ENCODE results near the gene ANO9. TPM values are rescaled to one million over a fixed set of nuclear protein-coding genes. Genes with fewer than 3 reads are reported as not detected.

ANO9 gene
- total RNA-seq, 1 donor = not detected

- Histone ChIP-seq H3K27me3 (ENCODE audit: insufficient read depth, low read length) (peaks cover 23% of the 10 kb centered on the region), H3K9me3 (ENCODE audit: low read depth, low read length) (no peaks in the 10 kb centered on the region), H3K4me3 (ENCODE audit: insufficient read depth, low read length) (no peak overlapping the region), H2AFZ (ENCODE audit: low read length) (peak overlapping the region; percentile 59), H3K27ac (ENCODE audit: low read depth, low read length) (no peak overlapping the region), H3K36me3 (ENCODE audit: insufficient read depth, low read length) (no peaks in the 10 kb centered on the region), H4K20me1 (ENCODE audit: insufficient read depth, low read length) (no peaks in the 10 kb centered on the region), H3K4me2 (ENCODE audit: insufficient read depth, low read length) (peak overlapping the region; percentile 23), H3K79me2 (ENCODE audit: insufficient read depth, low read length) (peaks cover 4% of the 10 kb centered on the region), H3K4me1 (ENCODE audit: insufficient read depth, low read length) (peaks cover 17% of the 10 kb centered on the region)
- peak; percentile 90 for DNase-seq (ENCODE audit: insufficient read length, low spot score, missing footprints)
- TF ChIP-seq, protein P1, sequence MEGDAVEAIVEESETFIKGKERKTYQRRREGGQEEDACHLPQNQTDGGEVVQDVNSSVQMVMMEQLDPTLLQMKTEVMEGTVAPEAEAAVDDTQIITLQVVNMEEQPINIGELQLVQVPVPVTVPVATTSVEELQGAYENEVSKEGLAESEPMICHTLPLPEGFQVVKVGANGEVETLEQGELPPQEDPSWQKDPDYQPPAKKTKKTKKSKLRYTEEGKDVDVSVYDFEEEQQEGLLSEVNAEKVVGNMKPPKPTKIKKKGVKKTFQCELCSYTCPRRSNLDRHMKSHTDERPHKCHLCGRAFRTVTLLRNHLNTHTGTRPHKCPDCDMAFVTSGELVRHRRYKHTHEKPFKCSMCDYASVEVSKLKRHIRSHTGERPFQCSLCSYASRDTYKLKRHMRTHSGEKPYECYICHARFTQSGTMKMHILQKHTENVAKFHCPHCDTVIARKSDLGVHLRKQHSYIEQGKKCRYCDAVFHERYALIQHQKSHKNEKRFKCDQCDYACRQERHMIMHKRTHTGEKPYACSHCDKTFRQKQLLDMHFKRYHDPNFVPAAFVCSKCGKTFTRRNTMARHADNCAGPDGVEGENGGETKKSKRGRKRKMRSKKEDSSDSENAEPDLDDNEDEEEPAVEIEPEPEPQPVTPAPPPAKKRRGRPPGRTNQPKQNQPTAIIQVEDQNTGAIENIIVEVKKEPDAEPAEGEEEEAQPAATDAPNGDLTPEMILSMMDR (IDR thresholded peaks at IDR 0.05; ENCODE audit: extremely low read depth, low read depth, low read length) = no peak
Observed at GRCh38 chr11:444396-445144, 2.8 kb upstream of the ANO9 start.

- no peak overlapping the region for H3K4me2 ChIP-seq (ENCODE audit: insufficient read depth, low read length)
- H3K36me3 ChIP-seq (ENCODE audit: insufficient read depth, low read length) = no peaks in the 10 kb centered on the region
- DNase-seq (ENCODE audit: insufficient read length, low spot score, missing footprints) = peak; percentile 92
- H3K79me2 ChIP-seq (ENCODE audit: insufficient read depth, low read length) = no peaks in the 10 kb centered on the region
- no peak overlapping the region for H3K4me3 ChIP-seq (ENCODE audit: insufficient read depth, low read length)
- H3K27ac ChIP-seq (ENCODE audit: low read depth, low read length) = no peak overlapping the region
- no peaks in the 10 kb centered on the region for H3K9me3 ChIP-seq (ENCODE audit: low read depth, low read length)
- peaks cover 23% of the 10 kb centered on the region for H3K27me3 ChIP-seq (ENCODE audit: insufficient read depth, low read length)
- H3K4me1 ChIP-seq (ENCODE audit: insufficient read depth, low read length) = peaks cover 8% of the 10 kb centered on the region
- TF ChIP-seq, protein P1 (IDR thresholded peaks at IDR 0.05; ENCODE audit: extremely low read depth, low read depth, low read length) = no peak
- no peak overlapping the region for H2AFZ ChIP-seq (ENCODE audit: low read length)
- no peaks in the 10 kb centered on the region for H4K20me1 ChIP-seq (ENCODE audit: insufficient read depth, low read length)
Observed at GRCh38 chr11:443542-444199, 1.9 kb upstream of the ANO9 start.

GRCh38 chr11:442611-443081 lies 835 bp upstream of the ANO9 start:
- no peaks in the 10 kb centered on the region for H3K36me3 ChIP-seq (ENCODE audit: insufficient read depth, low read length)
- H2AFZ ChIP-seq (ENCODE audit: low read length) = no peak overlapping the region
- H3K4me3 ChIP-seq (ENCODE audit: insufficient read depth, low read length) = no peak overlapping the region
- H3K9me3 ChIP-seq (ENCODE audit: low read depth, low read length) = no peaks in the 10 kb centered on the region
- no peak overlapping the region for H3K27ac ChIP-seq (ENCODE audit: low read depth, low read length)
- H4K20me1 ChIP-seq (ENCODE audit: insufficient read depth, low read length) = no peaks in the 10 kb centered on the region
- peak; percentile 84 for DNase-seq (ENCODE audit: insufficient read length, low spot score, missing footprints)
- H3K27me3 ChIP-seq (ENCODE audit: insufficient read depth, low read length) = peaks cover 23% of the 10 kb centered on the region
- TF ChIP-seq, protein P1 (IDR thresholded peaks at IDR 0.05; ENCODE audit: extremely low read depth, low read depth, low read length) = no peak
- no peaks in the 10 kb centered on the region for H3K79me2 ChIP-seq (ENCODE audit: insufficient read depth, low read length)
- no peak overlapping the region for H3K4me2 ChIP-seq (ENCODE audit: insufficient read depth, low read length)
- peaks cover 4% of the 10 kb centered on the region for H3K4me1 ChIP-seq (ENCODE audit: insufficient read depth, low read length)

GRCh38 chr11:441043-441417 lies 781 bp downstream of the ANO9 start:
- H2AFZ ChIP-seq (ENCODE audit: low read length) = no peak overlapping the region
- H4K20me1 ChIP-seq (ENCODE audit: insufficient read depth, low read length) = no peaks in the 10 kb centered on the region
- H3K4me3 ChIP-seq (ENCODE audit: insufficient read depth, low read length) = no peak overlapping the region
- no peak for DNase-seq (ENCODE audit: insufficient read length, low spot score, missing footprints)
- H3K79me2 ChIP-seq (ENCODE audit: insufficient read depth, low read length) = no peaks in the 10 kb centered on the region
- no peak overlapping the region for H3K27ac ChIP-seq (ENCODE audit: low read depth, low read length)
- H3K9me3 ChIP-seq (ENCODE audit: low read depth, low read length) = no peaks in the 10 kb centered on the region
- H3K4me2 ChIP-seq (ENCODE audit: insufficient read depth, low read length) = no peak overlapping the region
- peaks cover 4% of the 10 kb centered on the region for H3K4me1 ChIP-seq (ENCODE audit: insufficient read depth, low read length)
- H3K27me3 ChIP-seq (ENCODE audit: insufficient read depth, low read length) = peaks cover 23% of the 10 kb centered on the region
- TF ChIP-seq, protein P1 (IDR thresholded peaks at IDR 0.05; ENCODE audit: extremely low read depth, low read depth, low read length) = no peak
- no peaks in the 10 kb centered on the region for H3K36me3 ChIP-seq (ENCODE audit: insufficient read depth, low read length)

Data from osteoblast (primary cell).